ENCODE measurements around the gene NHERF2.
"Not testable (repeated sequence)": the region's sequence is repeated elsewhere in the genome, so short reads cannot be mapped to it uniquely, and the experiment has no call there.

Gene NHERF2

DNA sequence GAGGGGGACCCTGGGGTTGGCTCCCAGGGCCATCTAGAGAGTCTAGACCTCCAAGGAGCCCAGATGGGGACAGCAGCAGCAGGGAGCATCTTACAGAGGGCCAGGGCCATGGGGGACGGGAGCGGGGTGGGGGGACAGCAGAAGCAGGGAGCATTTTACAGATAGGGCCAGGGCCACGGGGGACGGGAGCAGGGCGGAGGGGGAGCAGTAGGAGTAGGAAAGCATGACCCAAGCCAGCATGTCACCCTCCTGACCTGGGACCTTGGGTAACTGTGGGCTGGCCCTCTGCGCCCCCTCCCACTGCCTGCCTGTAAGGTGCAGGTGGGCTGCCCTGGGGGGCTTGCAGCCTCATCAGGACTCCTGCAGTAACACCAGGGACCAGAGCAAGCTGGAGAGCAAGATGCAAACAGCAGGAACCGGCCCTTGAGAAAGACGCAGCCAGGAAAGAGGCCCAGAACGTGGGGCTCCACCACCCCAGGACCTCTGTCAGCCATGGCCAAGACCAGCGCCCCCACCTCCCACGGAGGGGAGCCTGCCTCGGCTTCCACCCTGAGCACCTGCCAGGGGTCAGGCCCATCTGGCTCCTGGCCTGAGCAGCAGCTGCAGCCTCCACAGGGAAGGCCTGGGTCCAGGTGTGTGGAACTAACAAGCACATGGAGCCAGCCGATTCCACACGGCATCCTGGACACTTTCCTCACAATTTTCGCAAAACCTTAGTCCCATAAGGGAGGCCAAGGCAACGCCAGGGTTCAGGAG is 19.4 kb upstream of the NHERF2 start:
- DNase-seq (ENCODE audit: low spot score) = no peak

DNA sequence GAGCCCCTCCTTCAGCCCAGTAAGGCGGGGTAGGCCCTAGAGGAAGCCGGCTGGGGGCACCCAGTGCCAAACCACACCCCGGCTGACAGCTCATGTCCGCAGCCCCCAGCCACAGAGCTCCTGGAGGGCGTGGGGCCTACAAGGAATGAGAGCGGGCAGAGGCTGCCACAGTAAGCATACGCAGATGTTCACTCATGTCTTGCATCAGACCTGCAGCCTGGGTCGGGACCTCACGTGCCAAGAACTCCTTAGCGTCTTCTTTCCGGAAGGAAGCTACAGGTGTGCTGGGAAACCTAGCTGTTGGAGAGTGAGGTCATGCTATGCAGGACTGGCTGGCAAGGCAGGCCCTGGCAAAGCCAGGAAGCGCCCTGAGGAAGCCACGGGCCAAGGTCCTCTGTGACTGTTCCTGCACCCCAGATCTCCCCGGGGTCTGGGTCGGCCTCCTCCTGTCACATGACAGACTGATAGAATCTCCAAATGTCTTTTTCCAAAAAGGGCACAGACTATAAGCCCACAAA is 18.6 kb upstream of the NHERF2 start:
- no peak for DNase-seq (ENCODE audit: low spot score)

DNA sequence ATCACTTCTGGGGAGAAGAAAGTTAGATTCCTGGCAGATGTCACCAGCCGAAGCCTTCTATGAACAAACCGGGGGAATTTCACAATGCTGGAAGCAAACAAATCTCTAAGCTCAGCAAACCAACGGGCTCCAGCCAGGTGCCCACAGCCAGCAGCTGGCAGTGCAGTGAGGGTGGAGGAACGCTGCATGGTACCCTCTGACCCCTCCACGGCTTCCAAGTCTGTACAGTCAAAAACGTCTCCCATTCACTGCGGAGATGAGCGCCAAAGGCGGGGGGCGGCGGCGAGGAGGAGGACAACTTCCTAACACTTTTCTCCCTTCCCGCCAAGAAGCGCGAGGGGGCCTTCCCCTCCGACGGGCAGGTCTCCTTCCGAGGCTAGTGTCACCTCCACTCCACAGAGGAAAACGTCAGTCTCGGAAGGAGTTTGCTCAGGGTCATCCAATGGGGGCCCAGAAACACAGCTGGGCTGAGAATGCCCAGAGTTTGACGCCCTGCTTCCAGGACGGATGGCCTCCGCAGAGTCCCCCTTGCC is 18.0 kb upstream of the NHERF2 start:
- peak; percentile 62 for DNase-seq (ENCODE audit: low spot score)

GRCh38 chr16:2009164-2009711 is 17.5 kb upstream of the NHERF2 start:
- no peak for DNase-seq (ENCODE audit: low spot score)

DNA sequence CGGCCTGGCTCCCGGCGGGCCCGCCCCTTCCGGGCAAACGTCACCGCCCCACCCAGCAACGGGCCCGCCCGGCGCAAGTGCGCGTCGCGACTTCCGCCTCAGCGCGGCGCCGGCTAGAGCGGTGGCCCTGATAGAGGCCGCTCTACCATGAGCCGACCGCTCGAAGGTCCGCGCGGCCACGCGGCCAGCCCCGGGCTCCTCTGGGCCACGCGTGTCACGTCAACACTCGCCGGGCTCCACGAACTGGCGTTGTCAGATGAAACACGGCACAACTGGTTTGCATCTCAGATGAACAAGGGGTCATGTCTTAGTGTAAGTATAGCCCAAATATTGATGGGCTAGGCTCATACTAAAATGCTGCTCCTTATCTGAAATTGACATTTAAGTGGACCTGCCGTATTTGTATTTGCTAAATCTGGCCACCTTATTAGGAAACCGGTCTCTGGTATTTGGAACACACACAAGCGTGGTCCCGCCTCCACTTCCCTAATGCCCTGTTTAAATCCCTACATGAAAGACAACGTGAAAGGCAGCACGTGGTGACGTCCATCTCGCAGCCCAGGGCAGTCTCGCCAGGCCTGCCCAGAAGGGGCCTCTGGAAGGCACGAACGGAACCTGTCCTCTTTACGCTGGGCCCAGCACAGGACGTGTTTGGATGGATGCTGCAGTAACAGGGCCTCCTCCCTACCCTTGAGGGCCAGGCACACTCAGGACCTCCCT is 16.8 kb upstream of the NHERF2 start, which contains the start of gene ZNF598:
Gene ZNF598 (minus strand): TSS at position 31 of the 720 bp plus-strand sequence.
- peak; percentile 94 for DNase-seq (ENCODE audit: low spot score)

DNA sequence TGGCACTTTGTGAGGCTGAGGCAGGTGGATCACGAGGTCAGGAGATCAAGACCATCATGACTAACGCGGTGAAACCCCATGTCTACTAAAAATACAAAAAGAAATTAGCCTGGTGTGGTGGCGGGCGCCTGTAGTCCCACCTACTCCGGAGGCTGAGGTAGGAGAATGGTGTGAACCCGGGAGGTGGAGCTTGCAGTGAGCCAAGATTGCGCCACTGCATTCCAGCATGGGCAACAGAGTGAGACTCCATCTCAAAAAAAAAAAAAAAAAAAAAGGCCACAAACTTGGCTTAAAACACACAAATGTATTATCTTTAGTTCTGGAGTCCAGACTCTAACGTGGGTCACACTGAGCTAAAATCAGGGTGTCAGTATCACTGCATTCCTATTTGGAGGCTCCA is 15.0 kb upstream of the NHERF2 start:
- not testable (repeated sequence) for DNase-seq (ENCODE audit: low spot score)

GRCh38 chr16:2013527-2013926 is 13.2 kb upstream of the NHERF2 start:
- DNase-seq (ENCODE audit: low spot score) = no peak

- no peak for DNase-seq (ENCODE audit: low spot score)
These were observed 11.4 kb upstream of the NHERF2 start for GRCh38 chr16:2015117-2015946.

DNA sequence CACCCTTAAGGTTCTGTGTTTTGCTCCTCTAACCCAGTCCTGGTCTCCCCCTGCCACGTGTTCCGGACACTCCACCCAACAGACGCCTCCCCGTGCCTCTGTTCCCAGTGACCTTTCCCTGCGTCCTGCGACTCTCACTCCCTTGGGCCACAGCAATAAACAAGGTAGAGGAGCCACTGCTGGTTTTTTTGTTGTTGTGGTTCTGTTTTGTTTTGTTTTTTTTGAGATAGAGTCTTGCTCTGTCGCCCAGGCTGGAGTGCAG is 10.8 kb upstream of the NHERF2 start:
- no peak for DNase-seq (ENCODE audit: low spot score)

DNA sequence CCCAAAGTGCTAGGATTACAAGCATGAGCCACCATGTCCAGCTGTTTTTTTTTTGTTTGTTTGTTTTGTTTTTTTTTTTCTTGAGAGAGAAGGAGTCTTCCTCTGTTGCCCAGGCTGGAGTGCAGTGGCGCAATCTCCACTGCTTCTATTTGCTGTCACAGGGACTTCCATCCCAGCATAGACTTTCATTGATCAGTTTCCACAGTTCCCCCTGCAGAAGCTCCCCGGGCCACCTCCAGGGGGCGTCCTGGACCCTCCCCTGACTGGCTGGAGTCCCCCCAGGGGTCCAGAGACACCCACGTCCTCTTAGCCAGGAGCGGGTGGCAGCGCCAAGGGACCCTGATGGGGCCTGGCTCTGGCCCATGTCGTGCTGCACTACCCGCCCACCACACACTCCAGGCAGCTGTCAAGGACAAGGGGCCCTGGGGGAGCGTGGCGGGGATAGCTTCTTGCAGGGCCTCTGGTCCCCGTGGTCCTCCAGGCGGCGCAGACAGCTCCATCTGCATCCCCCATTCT is 10.2 kb upstream of the NHERF2 start:
- DNase-seq (ENCODE audit: low spot score) = no peak

DNA sequence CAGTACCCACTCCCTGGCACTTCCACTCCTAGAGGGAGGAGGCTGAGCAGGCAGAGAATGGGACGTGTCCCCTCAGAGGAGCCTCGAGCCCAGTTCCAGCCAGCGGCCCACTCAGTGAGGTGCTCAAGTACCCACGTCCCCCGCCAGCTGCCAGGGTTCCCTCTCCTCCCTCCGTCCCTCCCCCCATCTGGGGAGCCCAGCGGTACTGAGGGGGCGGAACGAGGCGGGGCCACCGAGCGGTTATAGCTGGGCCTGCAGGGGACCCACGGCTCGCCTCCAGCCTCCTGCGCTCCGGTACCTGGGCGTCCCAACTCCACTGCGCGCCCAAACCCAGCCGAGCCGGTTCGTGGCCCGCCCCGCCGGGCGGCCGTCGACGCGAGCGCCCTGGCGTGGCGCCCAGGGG is 7.2 kb upstream of the NHERF2 start, which contains the start of gene NPW:
Gene NPW (plus strand): TSS at position 268 of the 403 bp plus-strand sequence.
- DNase-seq (ENCODE audit: low spot score) = no peak

- DNase-seq (ENCODE audit: low spot score) = no peak
These were observed 6.5 kb upstream of the NHERF2 start for GRCh38 chr16:2019921-2020831.

DNA sequence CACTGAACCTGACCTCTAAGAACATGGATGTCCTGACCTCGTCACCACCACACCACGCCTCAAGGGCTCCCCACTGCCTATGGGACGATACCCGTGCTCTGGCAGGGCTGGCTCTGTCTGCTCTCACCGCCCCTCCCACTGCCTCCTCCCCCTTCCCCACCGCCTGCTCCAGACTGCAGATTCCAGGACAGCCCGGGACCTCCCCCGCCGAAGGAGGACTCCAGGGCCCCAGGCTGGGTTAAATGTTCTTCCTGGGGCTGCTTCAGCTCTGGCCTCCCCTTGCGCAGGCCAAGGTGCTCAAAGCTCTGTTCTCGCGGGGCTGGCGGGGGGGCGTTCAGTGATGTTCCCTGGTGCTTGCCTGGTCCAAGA is 4.0 kb upstream of the NHERF2 start:
- DNase-seq (ENCODE audit: low spot score) = peak; percentile 77

DNA sequence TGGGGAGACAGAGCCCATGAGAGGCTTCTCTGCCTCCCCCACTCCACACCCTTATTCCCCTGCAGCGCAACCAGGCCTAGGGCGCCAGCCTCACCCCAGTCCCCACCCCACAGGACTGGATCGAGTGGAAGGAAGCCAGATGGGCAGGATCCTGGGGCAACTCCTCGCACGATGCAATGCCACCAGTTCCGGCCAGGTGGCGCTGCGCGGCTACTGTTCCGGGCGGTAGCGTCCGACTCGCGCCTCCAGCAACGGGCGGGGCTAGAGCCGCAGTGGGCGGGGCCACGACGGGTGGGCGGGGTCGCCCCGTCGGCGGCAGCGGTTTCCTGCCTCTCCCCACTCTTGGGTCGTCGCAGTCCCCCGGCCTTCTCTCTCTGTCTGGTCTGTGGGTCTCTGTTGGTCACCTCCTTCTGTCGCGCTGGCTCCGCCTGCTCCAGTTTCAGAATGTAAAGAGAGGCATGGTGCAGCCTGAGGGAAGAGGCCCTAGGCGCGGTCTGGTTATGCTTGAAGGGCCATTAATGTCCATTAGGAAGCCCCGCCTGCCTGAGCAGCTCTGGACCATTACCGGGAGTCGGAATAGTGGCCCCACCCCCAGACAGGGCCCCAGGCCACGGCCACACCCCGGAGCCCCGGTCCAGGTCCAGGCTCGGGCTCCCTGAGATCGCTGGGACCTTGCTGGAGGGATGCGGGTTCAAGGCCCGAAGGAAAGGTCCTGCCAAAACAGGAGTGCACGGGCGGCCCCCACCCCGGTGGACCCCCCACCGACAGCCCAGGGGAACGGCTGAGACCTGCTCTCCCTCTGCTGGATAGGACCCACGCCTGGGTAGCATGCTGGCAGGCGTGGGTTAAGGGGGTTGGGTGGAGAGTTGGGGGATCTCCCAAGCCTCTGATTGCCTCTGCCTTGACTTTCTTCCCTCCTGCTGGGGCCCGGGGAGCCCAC is 3.3 kb upstream of the NHERF2 start:
- peak; percentile 94 for DNase-seq (ENCODE audit: low spot score)

DNA sequence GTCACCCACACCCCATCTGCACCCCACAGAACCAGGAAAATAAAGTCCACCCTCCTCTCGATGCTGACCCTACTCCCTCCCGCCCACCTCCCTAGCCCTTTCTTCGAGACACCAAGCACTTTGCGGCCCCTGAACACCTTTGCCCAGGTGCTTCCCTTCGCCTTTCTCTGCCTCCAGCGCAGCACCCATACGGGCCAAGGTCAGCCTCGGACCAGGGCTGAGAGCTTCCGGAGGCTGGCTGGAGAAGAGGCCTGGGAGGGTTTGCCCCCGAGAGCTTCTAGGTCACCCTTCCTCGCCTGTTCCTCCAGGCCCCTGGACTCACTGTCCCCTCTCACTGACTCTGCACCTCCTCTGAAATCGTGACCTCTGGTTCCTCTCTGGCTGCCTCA is 2.7 kb upstream of the NHERF2 start:
- no peak for DNase-seq (ENCODE audit: low spot score)

DNA sequence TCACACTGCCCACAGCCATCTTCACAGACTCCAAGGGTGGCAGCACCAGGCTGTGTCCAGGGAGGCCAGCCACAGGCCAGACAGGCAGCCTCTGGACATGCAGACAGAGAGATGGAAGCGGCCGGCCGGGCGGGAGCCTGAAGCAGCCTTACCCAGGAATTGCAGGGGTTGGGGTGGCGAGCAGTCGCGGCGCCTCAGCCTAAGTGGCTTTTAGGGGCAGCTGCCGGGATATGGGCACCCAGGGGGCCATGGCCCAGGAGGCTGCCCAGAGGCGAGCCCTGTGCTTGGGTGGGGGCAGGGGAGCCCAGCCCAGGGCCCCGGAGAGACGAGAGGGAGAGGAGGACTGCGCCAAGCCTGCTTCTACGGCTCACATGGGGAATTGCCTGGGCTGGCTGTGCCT is 1.5 kb upstream of the NHERF2 start:
- DNase-seq (ENCODE audit: low spot score) = no peak

DNA sequence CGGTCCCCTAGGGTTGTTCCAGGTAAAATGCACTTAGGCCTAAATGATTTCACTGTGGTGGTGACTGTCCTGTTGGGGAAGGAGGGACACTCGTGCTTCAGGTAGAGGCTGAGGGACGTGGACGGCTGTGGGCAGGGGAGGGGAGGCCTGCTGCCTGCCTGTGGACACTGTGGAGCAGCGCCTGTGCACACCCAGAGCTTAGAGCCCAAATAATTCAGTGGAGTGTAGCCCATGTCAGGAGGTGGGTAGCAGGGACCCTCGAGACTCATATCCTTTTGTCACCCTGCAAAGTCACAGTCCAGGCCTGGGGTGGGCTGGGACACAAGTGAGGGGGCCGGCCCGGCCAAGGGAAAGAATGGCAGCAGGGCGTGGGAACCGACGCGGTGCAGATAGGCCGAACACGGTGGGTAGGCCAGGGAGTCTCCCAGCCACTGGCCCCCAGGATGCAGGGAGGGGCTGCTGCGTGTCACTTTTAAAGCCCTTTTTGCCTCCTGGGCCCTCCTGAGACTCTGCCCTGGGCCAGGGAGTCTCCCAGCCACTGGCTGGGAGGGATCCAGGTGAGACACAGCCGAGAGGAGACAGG is 733 bp upstream of the NHERF2 start:
- DNase-seq (ENCODE audit: low spot score) = no peak

- peak; percentile 88 for DNase-seq (ENCODE audit: low spot score)
These were observed 615 bp downstream of the NHERF2 start for GRCh38 chr16:2027024-2028010.
